ENCODE data around the gene PRRC2B. TPM values are rescaled to one million over a fixed set of nuclear protein-coding genes. Genes with fewer than 3 reads are reported as not detected.

The PRRC2B gene
- total and polyA plus RNA-seq, 2 of the 8 experiments (the other 6 are each of a cell fraction or from before 2014, with no cell fraction given): 37.3 to 249 TPM

GRCh38 chr9:131482343-131483006, 88.6 kb downstream of the PRRC2B start (continued):
- no peak for TF ChIP-seq USF2 (IDR thresholded peaks at IDR 0.05; ENCODE audit: low read length)
- TF ChIP-seq CHD1 (IDR thresholded peaks at IDR 0.05; ENCODE audit: low read depth, low read length): no peak
- TF ChIP-seq GABPA (IDR thresholded peaks at IDR 0.05; ENCODE audit: borderline replicate concordance, insufficient read depth, low read length): no peak
- TF ChIP-seq NRF1 (IDR thresholded peaks at IDR 0.05; ENCODE audit: low read depth, low read length): no peak
- TF ChIP-seq RBBP5 (IDR thresholded peaks at IDR 0.05; ENCODE audit: borderline replicate concordance, low read depth, low read length): no peak
- no peak for TF ChIP-seq ZNF274 (IDR thresholded peaks at IDR 0.05; ENCODE audit: borderline replicate concordance, extremely low read depth, low read length)
- TF ChIP-seq MAX (IDR thresholded peaks at IDR 0.05): no peak
- no peak for TF ChIP-seq KDM5A (IDR thresholded peaks at IDR 0.05; ENCODE audit: low read length)
- TF ChIP-seq KDM4A (IDR thresholded peaks at IDR 0.05; ENCODE audit: low read depth, low read length, severe bottlenecking): no peak
- TF ChIP-seq TEAD4 (IDR thresholded peaks at IDR 0.05; ENCODE audit: low read depth, low read length): no peak
- TF ChIP-seq NANOG (IDR thresholded peaks at IDR 0.05; ENCODE audit: insufficient read depth, low read depth, low read length, poor library complexity, severe bottlenecking): no peak

Measured in H1 (cell line).